HG03342 (cell line): ENCODE measurements around the gene PSTPIP1.

Source experiments
- ATAC-seq: cut with Tn5 transposase; IDR thresholded peaks from one replicate; pipeline ENCODE4 v1.9.1; 2021; ENCODE audit warnings: mild to moderate bottlenecking, moderate library complexity; ENCODE audit not compliant: unreplicated experiment

PSTPIP1 gene

GRCh38 chr15:77017761-77018720 is 23.1 kb downstream of the PSTPIP1 start:
- no peak for ATAC-seq

GRCh38 chr15:77018796-77019505 is 24.0 kb downstream of the PSTPIP1 start:
- ATAC-seq: no peak

- ATAC-seq: no peak
Observed at GRCh38 chr15:77019521-77020331, 24.8 kb downstream of the PSTPIP1 start.

- no peak for ATAC-seq
Observed at GRCh38 chr15:77020348-77021087, 25.6 kb downstream of the PSTPIP1 start.

- ATAC-seq: no peak
Observed at GRCh38 chr15:77021088-77021481, 26.2 kb downstream of the PSTPIP1 start.

- no peak for ATAC-seq
Observed at GRCh38 chr15:77021803-77022381, 27.0 kb downstream of the PSTPIP1 start.

- ATAC-seq: no peak
Observed at GRCh38 chr15:77022646-77023575, 28.0 kb downstream of the PSTPIP1 start.

- no peak for ATAC-seq
Observed at GRCh38 chr15:77023576-77024272, 28.8 kb downstream of the PSTPIP1 start.

- ATAC-seq: no peak
Observed at GRCh38 chr15:77024273-77025082, 29.6 kb downstream of the PSTPIP1 start.

- ATAC-seq: no peak
Observed at GRCh38 chr15:77025083-77025901, 30.4 kb downstream of the PSTPIP1 start.

GRCh38 chr15:77025941-77026411 is 31.1 kb downstream of the PSTPIP1 start:
- no peak for ATAC-seq

- no peak for ATAC-seq
Observed at GRCh38 chr15:77026501-77027110, 31.7 kb downstream of the PSTPIP1 start.

- ATAC-seq: no peak
Observed at GRCh38 chr15:77027111-77027696, 32.3 kb downstream of the PSTPIP1 start.

GRCh38 chr15:77027697-77028450 is 32.9 kb downstream of the PSTPIP1 start:
- ATAC-seq: no peak
